GM12878 (cell line): ENCODE results near the gene ZNF486.

Experiments used
- ATF3 ChIP-seq: IDR thresholded peaks from 2 replicates; pipeline ENCODE4 v1.6.1; 2011; ENCODE audit warnings: low read depth, mild to moderate bottlenecking, low read length, moderate library complexity, borderline replicate concordance; ENCODE audit errors: extremely low read depth
- BHLHE40 ChIP-seq, 2 experiments: fragments of 450-650 bp in 1 of 2; IDR thresholded peaks; 2 replicates each; pipeline ENCODE4 v1.6.1; 2011 to 2017; ENCODE audit warnings: low read depth in 2 of 2, borderline replicate concordance in 1 of 2, improper control_type of control experiment in 1 of 2, low read length in 1 of 2, mild to moderate bottlenecking in 1 of 2
- EED ChIP-seq: sonication (generic); IDR thresholded peaks from 2 replicates; pipeline ENCODE4 v1.6.1; 2016; ENCODE audit warnings: antibody characterized with exemption, low read depth
- HCFC1 ChIP-seq: fragments of 150-350 bp; IDR thresholded peaks from 2 replicates; pipeline ENCODE4 v1.6.1; 2014; ENCODE audit warnings: low read length
- MEF2A ChIP-seq: IDR thresholded peaks from 2 replicates; pipeline ENCODE4 v1.6.1; 2011; ENCODE audit warnings: low read depth, mild to moderate bottlenecking, low read length, moderate library complexity; ENCODE audit not compliant: insufficient read depth
- POLR2A ChIP-seq: IDR thresholded peaks from 2 replicates; pipeline ENCODE4 v1.6.1; 2011; ENCODE audit warnings: low read depth, mild to moderate bottlenecking, low read length
- TF ChIP-seq, protein P1 (sequence below), 3 experiments: IDR thresholded peaks in 2 of 3; conservative IDR thresholded peaks in 1 of 3; 2 replicates each; pipeline ENCODE4 v1.5.1; 2011; ENCODE audit warnings: low read depth in 3 of 3, low read length in 3 of 3, mild to moderate bottlenecking in 3 of 3, control low read depth in 2 of 3, moderate library complexity in 2 of 3, inconsistent platforms in 1 of 3, mixed read lengths in 1 of 3; ENCODE audit not compliant: control insufficient read depth in 2 of 3, insufficient read depth in 1 of 3; ENCODE audit errors: extremely low read depth in 1 of 3

- TF ChIP-seq HCFC1 (no peak), POLR2A (no peak), ATF3 (no peak), MEF2A (no peak), BHLHE40 (IDR thresholded peaks at IDR 0.05; ENCODE audit: borderline replicate concordance in 1 of 2, low read depth in 2 of 2, low read length in 1 of 2) (no peak), EED (no peak)
- TF ChIP-seq, protein P1, sequence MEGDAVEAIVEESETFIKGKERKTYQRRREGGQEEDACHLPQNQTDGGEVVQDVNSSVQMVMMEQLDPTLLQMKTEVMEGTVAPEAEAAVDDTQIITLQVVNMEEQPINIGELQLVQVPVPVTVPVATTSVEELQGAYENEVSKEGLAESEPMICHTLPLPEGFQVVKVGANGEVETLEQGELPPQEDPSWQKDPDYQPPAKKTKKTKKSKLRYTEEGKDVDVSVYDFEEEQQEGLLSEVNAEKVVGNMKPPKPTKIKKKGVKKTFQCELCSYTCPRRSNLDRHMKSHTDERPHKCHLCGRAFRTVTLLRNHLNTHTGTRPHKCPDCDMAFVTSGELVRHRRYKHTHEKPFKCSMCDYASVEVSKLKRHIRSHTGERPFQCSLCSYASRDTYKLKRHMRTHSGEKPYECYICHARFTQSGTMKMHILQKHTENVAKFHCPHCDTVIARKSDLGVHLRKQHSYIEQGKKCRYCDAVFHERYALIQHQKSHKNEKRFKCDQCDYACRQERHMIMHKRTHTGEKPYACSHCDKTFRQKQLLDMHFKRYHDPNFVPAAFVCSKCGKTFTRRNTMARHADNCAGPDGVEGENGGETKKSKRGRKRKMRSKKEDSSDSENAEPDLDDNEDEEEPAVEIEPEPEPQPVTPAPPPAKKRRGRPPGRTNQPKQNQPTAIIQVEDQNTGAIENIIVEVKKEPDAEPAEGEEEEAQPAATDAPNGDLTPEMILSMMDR (IDR thresholded peaks at IDR 0.05 in 2 of 3, conservative IDR thresholded peaks at IDR 0.05 in 1 of 3; ENCODE audit: control insufficient read depth in 2 of 3, extremely low read depth in 1 of 3, insufficient read depth in 1 of 3, low read depth in 3 of 3, low read length in 3 of 3) = no peak
Measured at GRCh38 chr19:20154636-20155035, 12.4 kb upstream of the ZNF486 start.
